ENCODE data around the gene CACNB1. TPM values are rescaled to one million over a fixed set of nuclear protein-coding genes. Genes with fewer than 3 reads are reported as not detected.

Gene CACNB1
- total and polyA plus RNA-seq, 2 of the 13 experiments (the other 11 are each of a cell fraction or from before 2014, with no cell fraction given): 0.75 to 1.5 TPM

DNA sequence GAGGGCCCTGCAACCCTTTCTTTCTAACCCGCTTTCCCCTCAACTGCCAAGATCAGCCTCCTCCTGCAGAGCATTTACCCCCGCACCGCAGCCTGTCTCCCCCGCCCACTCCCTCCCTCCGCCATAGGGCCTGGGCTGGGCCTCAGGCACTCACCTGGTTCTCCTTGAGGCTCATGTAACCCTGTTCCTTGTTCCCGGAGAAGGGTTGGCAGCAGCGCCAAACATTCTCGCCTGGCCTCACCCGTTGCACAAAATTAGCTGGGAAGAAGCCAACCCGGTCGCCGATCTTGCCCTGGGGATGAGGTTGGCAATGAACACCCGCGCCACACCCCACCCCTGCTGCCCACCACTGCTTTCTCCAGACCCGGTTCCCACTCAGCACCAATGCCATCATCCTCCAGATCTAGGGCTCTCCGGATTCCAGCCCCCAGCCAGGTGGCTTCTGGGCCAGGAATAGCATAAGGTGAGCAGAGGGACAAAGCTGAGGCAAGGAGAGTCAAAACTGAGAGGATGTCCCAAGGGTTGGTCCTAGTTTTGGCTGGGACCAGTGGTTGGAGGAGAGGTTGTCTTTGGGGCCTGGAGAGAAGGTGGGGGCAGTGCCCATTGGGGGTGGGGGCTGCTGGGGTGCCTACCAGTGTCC lies 15.5 kb upstream of the CACNB1 start:
- intact Hi-C loops (cut with micrococcal nuclease; ENCODE audit: unreplicated experiment): no loop called here
- CTCF ChIA-PET (ENCODE audit: low intra/inter-chr PET ratio, low total read pairs): no interaction called here
- H3K4me3 ChIP-seq (replicated peaks in 1 of 3; ENCODE audit: insufficient read depth in 1 of 3, low read depth in 2 of 3, low read length in 3 of 3): no peak overlapping the region
- no peaks in the 10 kb centered on the region for H3K4me1 ChIP-seq (ENCODE audit: insufficient read depth, low read length)
- ATAC-seq (no peak), DNase-seq (ENCODE audit: low spot score) (no peak), FAIRE-seq (no peak)
- no peaks in the 10 kb centered on the region for H4K20me1 ChIP-seq (ENCODE audit: insufficient read depth, low read length)
- no peak for TF ChIP-seq ZBTB7B (CRISPR knock-in tag; IDR thresholded peaks at IDR 0.05)
- TF ChIP-seq TBP (CRISPR knock-in tag; IDR thresholded peaks at IDR 0.05): no peak
- no peak for TF ChIP-seq ZNF432 (CRISPR knock-in tag; IDR thresholded peaks at IDR 0.05; ENCODE audit: borderline replicate concordance)
- TF ChIP-seq CERS6 (CRISPR knock-in tag; IDR thresholded peaks at IDR 0.05): no peak
- TF ChIP-seq KLF13 (CRISPR knock-in tag; IDR thresholded peaks at IDR 0.05): no peak
- TF ChIP-seq SP2 (CRISPR knock-in tag; IDR thresholded peaks at IDR 0.05): no peak
- no peak for TF ChIP-seq ZNF598 (CRISPR knock-in tag; IDR thresholded peaks at IDR 0.05; ENCODE audit: borderline replicate concordance)
- no peak for TF ChIP-seq ETV6 (CRISPR knock-in tag; conservative IDR thresholded peaks at IDR 0.05)
- no peak for TF ChIP-seq FLYWCH1 (CRISPR knock-in tag; IDR thresholded peaks at IDR 0.05)
- TF ChIP-seq ZNF644 (CRISPR knock-in tag; IDR thresholded peaks at IDR 0.05; ENCODE audit: low read depth): no peak
- no peaks in the 10 kb centered on the region for H3K79me2 ChIP-seq (ENCODE audit: insufficient read depth, low read length)
- POLR2A ChIA-PET: no interaction called here
- H3K27ac ChIP-seq (ENCODE audit: extremely low read length, insufficient read depth, low read length): no peak overlapping the region
- 62% methylated on average over 16 of the region's 16 CpGs for WGBS (ENCODE audit: low lambda C conversion rate)
- H3K4me2 ChIP-seq (ENCODE audit: low read depth, low read length): no peak overlapping the region
- H3K9me3 ChIP-seq (ENCODE audit: low read length): no peaks in the 10 kb centered on the region
- H3K27me3 ChIP-seq (ENCODE audit: control insufficient read depth in 1 of 2, insufficient read depth in 2 of 2, low read length in 2 of 2): peaks cover 22 to 82% of the 10 kb centered on the region in 2 experiments
- H2AFZ ChIP-seq (ENCODE audit: low read length): no peak overlapping the region
- H3K36me3 ChIP-seq (replicated peaks in 1 of 2; ENCODE audit: control insufficient read depth in 1 of 2, insufficient read depth in 2 of 2, low read length in 2 of 2): no peaks in the 10 kb centered on the region
- H3K9ac ChIP-seq (ENCODE audit: insufficient read depth, low read depth, low read length): no peak overlapping the region
- in situ Hi-C loops (cut with HindIII; ENCODE audit: extremely low pct_ligation_motif_present, low pct_unique_long_range_greater_than_20kb): no loop called here
- BruUV-seq (replicated peaks): no TSS peak
